ENCODE measurements around the gene KRT27. TPM values are rescaled to one million over a fixed set of nuclear protein-coding genes. Genes with fewer than 3 reads are reported as not detected.

The KRT27 gene, protein sequence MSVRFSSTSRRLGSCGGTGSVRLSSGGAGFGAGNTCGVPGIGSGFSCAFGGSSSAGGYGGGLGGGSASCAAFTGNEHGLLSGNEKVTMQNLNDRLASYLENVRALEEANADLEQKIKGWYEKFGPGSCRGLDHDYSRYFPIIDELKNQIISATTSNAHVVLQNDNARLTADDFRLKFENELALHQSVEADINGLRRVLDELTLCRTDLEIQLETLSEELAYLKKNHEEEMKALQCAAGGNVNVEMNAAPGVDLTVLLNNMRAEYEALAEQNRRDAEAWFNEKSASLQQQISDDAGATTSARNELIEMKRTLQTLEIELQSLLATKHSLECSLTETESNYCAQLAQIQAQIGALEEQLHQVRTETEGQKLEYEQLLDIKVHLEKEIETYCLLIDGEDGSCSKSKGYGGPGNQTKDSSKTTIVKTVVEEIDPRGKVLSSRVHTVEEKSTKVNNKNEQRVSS
- total RNA-seq (ENCODE audit: unreplicated experiment): not detected
- long read RNA-seq: 0 reads

DNA sequence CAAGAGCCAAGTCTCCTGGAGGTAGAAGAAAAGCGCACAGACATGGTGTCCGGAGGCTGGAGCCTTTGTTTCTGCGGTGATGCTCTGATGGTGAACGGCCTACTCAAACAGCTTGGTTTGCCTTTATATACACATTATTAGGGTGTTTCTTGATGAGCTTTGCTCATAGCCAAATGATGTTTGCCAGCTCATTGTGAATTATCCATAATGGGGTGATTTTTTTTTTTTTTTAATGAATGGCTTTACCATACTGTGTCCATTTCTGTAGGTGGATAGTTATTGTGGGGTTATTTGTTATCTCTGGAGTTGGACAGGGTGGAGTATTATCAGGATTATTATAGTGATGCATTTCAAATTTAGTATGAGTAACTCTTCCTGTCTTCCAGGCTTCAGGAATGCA is at the start of gene KRT27:
KRT27 (minus strand) TSS at position 101 of the 400 bp plus-strand sequence; CDS start at position 44, 57 bp downstream.
- no peak within 1 kb of the TSS for H3K27ac Mint-ChIP-seq (ENCODE audit: unreplicated experiment)
- H3K27me3 Mint-ChIP-seq (ENCODE audit: unreplicated experiment): peaks cover 2% of the 10 kb centered on the region
- H3K4me1 Mint-ChIP-seq (ENCODE audit: unreplicated experiment): peaks cover 8% of the 10 kb centered on the region
- no peaks in the 10 kb centered on the region for H3K9me3 Mint-ChIP-seq (ENCODE audit: unreplicated experiment)
- TF ChIP-seq, protein P1, sequence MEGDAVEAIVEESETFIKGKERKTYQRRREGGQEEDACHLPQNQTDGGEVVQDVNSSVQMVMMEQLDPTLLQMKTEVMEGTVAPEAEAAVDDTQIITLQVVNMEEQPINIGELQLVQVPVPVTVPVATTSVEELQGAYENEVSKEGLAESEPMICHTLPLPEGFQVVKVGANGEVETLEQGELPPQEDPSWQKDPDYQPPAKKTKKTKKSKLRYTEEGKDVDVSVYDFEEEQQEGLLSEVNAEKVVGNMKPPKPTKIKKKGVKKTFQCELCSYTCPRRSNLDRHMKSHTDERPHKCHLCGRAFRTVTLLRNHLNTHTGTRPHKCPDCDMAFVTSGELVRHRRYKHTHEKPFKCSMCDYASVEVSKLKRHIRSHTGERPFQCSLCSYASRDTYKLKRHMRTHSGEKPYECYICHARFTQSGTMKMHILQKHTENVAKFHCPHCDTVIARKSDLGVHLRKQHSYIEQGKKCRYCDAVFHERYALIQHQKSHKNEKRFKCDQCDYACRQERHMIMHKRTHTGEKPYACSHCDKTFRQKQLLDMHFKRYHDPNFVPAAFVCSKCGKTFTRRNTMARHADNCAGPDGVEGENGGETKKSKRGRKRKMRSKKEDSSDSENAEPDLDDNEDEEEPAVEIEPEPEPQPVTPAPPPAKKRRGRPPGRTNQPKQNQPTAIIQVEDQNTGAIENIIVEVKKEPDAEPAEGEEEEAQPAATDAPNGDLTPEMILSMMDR (IDR thresholded peaks at IDR 0.05; ENCODE audit: unreplicated experiment): no peak
- no peak within 1 kb of the TSS for H3K4me3 Mint-ChIP-seq (ENCODE audit: unreplicated experiment)
- DNase-seq (ENCODE audit: low spot score): no peak
- no peaks in the 10 kb centered on the region for H3K36me3 Mint-ChIP-seq (ENCODE audit: low read depth, unreplicated experiment)

DNA sequence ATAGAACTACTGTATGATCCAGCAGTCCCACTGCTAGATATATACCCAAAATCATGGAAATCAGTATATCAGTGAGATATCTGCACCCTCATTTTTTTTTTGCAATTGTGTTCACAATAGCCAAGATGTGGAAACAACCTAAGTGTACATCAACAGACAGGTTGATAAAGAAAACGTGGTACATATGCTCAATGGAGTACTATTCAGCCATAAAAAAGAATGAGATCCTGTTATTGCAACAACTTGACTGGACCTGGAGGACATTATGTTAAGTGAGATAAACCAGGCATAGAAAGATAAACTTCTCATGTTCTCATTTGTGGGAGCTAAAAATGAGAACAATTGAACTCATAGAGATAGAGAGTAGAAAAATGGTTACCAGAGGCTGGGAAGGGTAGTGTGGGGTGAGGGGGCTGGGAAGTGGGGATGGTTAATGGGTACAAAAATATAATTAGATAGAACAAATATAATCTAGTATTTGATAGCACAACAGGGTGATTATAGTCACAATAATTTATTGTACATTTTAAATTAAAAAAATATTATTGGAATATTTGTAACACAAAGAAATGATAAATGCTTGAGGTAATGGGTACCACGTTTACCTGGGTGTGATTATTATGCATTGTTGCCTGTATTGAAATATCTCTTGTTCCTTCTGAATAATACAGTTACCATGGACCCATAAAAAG is 47.9 kb upstream of the KRT27 start:
- TF ChIP-seq, protein P1 (IDR thresholded peaks at IDR 0.05; ENCODE audit: unreplicated experiment): no peak
- H3K9me3 Mint-ChIP-seq (ENCODE audit: unreplicated experiment): no peaks in the 10 kb centered on the region
- peaks cover 3% of the 10 kb centered on the region for H3K27me3 Mint-ChIP-seq (ENCODE audit: unreplicated experiment)
- H3K4me3 Mint-ChIP-seq (ENCODE audit: unreplicated experiment): no peak overlapping the region
- H3K4me1 Mint-ChIP-seq (ENCODE audit: unreplicated experiment): peaks cover 18% of the 10 kb centered on the region
- peaks cover 4% of the 10 kb centered on the region for H3K36me3 Mint-ChIP-seq (ENCODE audit: low read depth, unreplicated experiment)
- DNase-seq (ENCODE audit: low spot score): no peak
- no peak overlapping the region for H3K27ac Mint-ChIP-seq (ENCODE audit: unreplicated experiment)

DNA sequence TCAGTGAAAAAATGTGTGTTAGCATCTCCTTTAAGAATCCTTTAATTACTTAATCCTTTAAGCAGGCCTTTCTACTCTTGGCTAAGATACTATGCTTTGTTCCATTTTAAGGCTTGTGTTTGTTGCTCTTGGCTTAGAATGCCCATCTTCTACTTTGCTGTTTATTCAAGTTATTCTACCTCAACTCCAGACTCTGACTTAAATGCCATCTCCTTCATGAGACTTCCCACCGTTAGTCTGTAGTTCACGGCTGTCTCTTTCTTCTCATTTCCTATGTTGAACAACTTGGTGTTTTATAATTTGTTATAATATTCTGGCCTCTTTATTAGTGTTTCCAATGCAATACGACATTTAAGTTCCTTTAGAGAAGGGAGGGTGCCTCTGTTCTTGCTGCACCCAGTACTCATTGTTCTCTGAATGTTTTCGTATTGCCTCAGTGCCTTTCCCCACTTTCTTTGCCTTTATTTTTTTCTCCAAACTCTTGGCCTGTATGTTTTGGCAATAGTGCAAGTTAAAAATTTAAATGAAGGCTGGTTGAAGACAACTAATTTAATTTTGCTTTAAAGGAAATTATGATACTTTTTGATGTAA is 46.2 kb upstream of the KRT27 start:
- no peak overlapping the region for H3K4me3 Mint-ChIP-seq (ENCODE audit: unreplicated experiment)

DNA sequence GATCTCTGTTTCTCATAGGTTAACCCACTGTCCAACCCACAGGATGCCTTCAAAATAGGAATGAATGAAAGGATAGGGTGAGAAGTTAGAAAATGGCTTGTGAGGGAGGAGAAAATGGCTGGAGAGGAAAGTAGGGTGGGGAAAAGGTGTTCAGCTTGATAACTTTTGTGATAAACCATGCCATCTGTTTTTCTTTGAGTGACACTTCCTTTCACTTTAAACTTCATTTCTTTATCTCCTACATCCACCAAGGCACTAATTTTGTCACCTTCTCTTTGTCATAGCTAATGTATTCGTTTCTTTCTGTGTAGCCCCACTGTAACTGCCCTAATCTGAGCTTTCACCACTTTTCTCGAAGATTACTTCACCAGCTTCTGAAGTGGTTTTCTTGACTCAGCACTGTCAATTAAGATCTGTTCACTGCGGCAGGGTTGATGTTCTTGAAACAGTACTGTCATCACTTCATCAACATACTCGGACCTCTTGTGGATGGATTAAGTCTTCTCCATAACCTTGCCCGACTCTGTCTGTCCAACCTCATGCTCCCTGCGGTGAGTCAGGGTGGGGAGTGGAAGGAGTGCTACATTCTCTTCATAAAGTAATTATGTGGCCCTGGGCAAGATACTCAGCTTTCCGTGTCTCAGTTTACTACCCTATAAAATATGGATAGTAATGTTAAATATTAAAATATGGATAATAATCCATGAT is 45.5 kb upstream of the KRT27 start:
- TF ChIP-seq, protein P1 (IDR thresholded peaks at IDR 0.05; ENCODE audit: unreplicated experiment): no peak
- Mint-ChIP-seq H3K9me3 (ENCODE audit: unreplicated experiment) (no peaks in the 10 kb centered on the region), H3K4me1 (ENCODE audit: unreplicated experiment) (peaks cover 18% of the 10 kb centered on the region), H3K27me3 (ENCODE audit: unreplicated experiment) (peaks cover 3% of the 10 kb centered on the region), H3K27ac (ENCODE audit: unreplicated experiment) (no peak overlapping the region), H3K4me3 (ENCODE audit: unreplicated experiment) (no peak overlapping the region), H3K36me3 (ENCODE audit: low read depth, unreplicated experiment) (peaks cover 4% of the 10 kb centered on the region)
- DNase-seq (ENCODE audit: low spot score): no peak

More for the DNA sequence above, 46.2 kb upstream of the KRT27 start:
- peaks cover 4% of the 10 kb centered on the region for H3K36me3 Mint-ChIP-seq (ENCODE audit: low read depth, unreplicated experiment)
- TF ChIP-seq, protein P1 (IDR thresholded peaks at IDR 0.05; ENCODE audit: unreplicated experiment): no peak
- DNase-seq (ENCODE audit: low spot score): no peak
- H3K9me3 Mint-ChIP-seq (ENCODE audit: unreplicated experiment): no peaks in the 10 kb centered on the region
- no peak overlapping the region for H3K27ac Mint-ChIP-seq (ENCODE audit: unreplicated experiment)
- H3K4me1 Mint-ChIP-seq (ENCODE audit: unreplicated experiment): peaks cover 18% of the 10 kb centered on the region
- H3K27me3 Mint-ChIP-seq (ENCODE audit: unreplicated experiment): peaks cover 3% of the 10 kb centered on the region

Data from endothelial cell (in vitro differentiated cells).